IMR-90 (cell line): ENCODE measurements around the gene SRSF3. TPM values are rescaled to one million over a fixed set of nuclear protein-coding genes. Genes with fewer than 3 reads are reported as not detected.

Source experiments
- ATAC-seq: fragments of 200-7000 bp; cut with Tn5 transposase; 2 replicates; pipeline ENCODE4 v1.9.1; 2020; ENCODE audit warnings: low read depth, mild to moderate bottlenecking, moderate library complexity
- BruUV-seq: library from RNA; stranded (reverse); fragments of 400-500 nt; replicated peaks from 2 replicates; lab custom pipeline; 2021; lab: Mats Ljungman, UMichigan
- CTCF ChIA-PET: fragments of 300-600 bp; formaldehyde crosslinking; extraction: SDS; loops from one replicate; lab custom pipeline; 2021; ENCODE audit warnings: antibody characterized with exemption; lab: Yijun Ruan, JAX
- POLR2A ChIA-PET: fragments of 300-600 bp; sonication (Branson Sonifier 250); formaldehyde crosslinking; loops from one replicate; lab custom pipeline; 2022; ENCODE audit warnings: antibody characterized with exemption; ENCODE audit not compliant: unreplicated experiment; lab: Charles Lee
- DNase-seq: peaks from one replicate; pipeline ENCODE4 v3.0.0; 2013
- H2AFZ ChIP-seq: replicated peaks from 2 replicates; pipeline ENCODE3; 2013; ENCODE audit warnings: low read length, mild to moderate bottlenecking; ENCODE audit not compliant: poor library complexity
- H2AK5ac ChIP-seq: 2 replicates; pipeline ENCODE4 v1.6.1; 2013; ENCODE audit warnings: low read depth, low read length, inconsistent platforms
- H2AK9ac ChIP-seq: replicated peaks from 2 replicates; pipeline ENCODE3; 2013; ENCODE audit warnings: mild to moderate bottlenecking, low read depth, low read length, moderate library complexity; ENCODE audit not compliant: poor library complexity
- H2BK120ac ChIP-seq: 2 replicates; pipeline ENCODE4 v1.6.1; 2013; ENCODE audit warnings: low read depth, low read length, inconsistent platforms
- H2BK15ac ChIP-seq: 3 replicates; pipeline ENCODE4 v1.6.1; 2013; ENCODE audit warnings: low read depth, low read length, inconsistent platforms
- H2BK20ac ChIP-seq: 2 replicates; pipeline ENCODE4 v1.6.1; 2013; ENCODE audit warnings: low read depth, mild to moderate bottlenecking, inconsistent platforms, low read length, moderate library complexity
- H2BK5ac ChIP-seq: 2 replicates; pipeline ENCODE4 v1.6.1; 2013; ENCODE audit warnings: mild to moderate bottlenecking, low read depth, low read length, inconsistent platforms; ENCODE audit not compliant: poor library complexity, severe bottlenecking
- H3K14ac ChIP-seq: replicated peaks from 2 replicates; pipeline ENCODE4 v1.6.1; 2013; ENCODE audit warnings: low read depth, low read length, inconsistent platforms
- H3K18ac ChIP-seq: 2 replicates; pipeline ENCODE4 v1.6.1; 2013; ENCODE audit warnings: low read depth, low read length, control low read depth
- H3K23ac ChIP-seq: 2 replicates; pipeline ENCODE4 v1.6.1; 2013; ENCODE audit warnings: low read depth, low read length, inconsistent platforms
- H3K27ac ChIP-seq: 2 replicates; pipeline ENCODE4 v1.5.1; 2013; ENCODE audit warnings: mild to moderate bottlenecking, control low read depth, low read length; ENCODE audit not compliant: insufficient read depth
- H3K27me3 ChIP-seq: 2 replicates; pipeline ENCODE4 v1.6.1; 2013; ENCODE audit warnings: low read length; ENCODE audit not compliant: control insufficient read depth, insufficient read depth
- H3K36me3 ChIP-seq: 2 replicates; pipeline ENCODE4 v1.6.1; 2013; ENCODE audit warnings: low read length, mixed read lengths; ENCODE audit not compliant: control insufficient read depth, insufficient read depth
- H3K4ac ChIP-seq: 2 replicates; pipeline ENCODE4 v1.6.1; 2013; ENCODE audit warnings: low read depth, low read length, inconsistent platforms
- H3K4me1 ChIP-seq: 2 replicates; pipeline ENCODE4 v1.6.1; 2013; ENCODE audit warnings: low read length, mixed read lengths; ENCODE audit not compliant: control insufficient read depth, insufficient read depth
- H3K4me2 ChIP-seq: 2 replicates; pipeline ENCODE4 v1.6.1; 2013; ENCODE audit warnings: low read depth, mild to moderate bottlenecking, control low read depth, low read length, moderate library complexity
- H3K4me3 ChIP-seq: 2 replicates; pipeline ENCODE4 v1.5.1; 2013; ENCODE audit warnings: low read depth, mild to moderate bottlenecking, control low read depth, low read length, moderate library complexity; ENCODE audit not compliant: insufficient read depth
- H3K56ac ChIP-seq: 2 replicates; pipeline ENCODE4 v1.6.1; 2013; ENCODE audit warnings: low read length, inconsistent platforms; ENCODE audit not compliant: insufficient read depth; ENCODE audit errors: extremely low read depth
- H3K79me1 ChIP-seq, 2 experiments: 2 replicates each; pipeline ENCODE4 v1.6.1; 2013; ENCODE audit warnings: low read length in 2 of 2, inconsistent platforms in 1 of 2, low read depth in 1 of 2
- H3K9ac ChIP-seq: 2 replicates; pipeline ENCODE4 v1.6.1; 2013; ENCODE audit warnings: low read depth, low read length, control low read depth
- H3K9me1 ChIP-seq: 2 replicates; pipeline ENCODE4 v1.6.1; 2013; ENCODE audit warnings: low read length, inconsistent platforms; ENCODE audit not compliant: insufficient read depth
- H3K9me3 ChIP-seq: 2 replicates; pipeline ENCODE4 v1.6.1; 2013; ENCODE audit warnings: low read length; ENCODE audit not compliant: control insufficient read depth, insufficient read depth
- H4K20me1 ChIP-seq: 2 replicates; pipeline ENCODE4 v1.6.1; 2013; ENCODE audit warnings: low read length, inconsistent platforms; ENCODE audit not compliant: insufficient read depth
- H4K5ac ChIP-seq: 2 replicates; pipeline ENCODE4 v1.6.1; 2013; ENCODE audit warnings: mild to moderate bottlenecking, low read depth, low read length, control low read depth
- H4K8ac ChIP-seq, 2 experiments: 2 replicates each; pipeline ENCODE4 v1.6.1; 2013; ENCODE audit warnings: low read depth in 2 of 2, low read length in 2 of 2, control low read depth in 1 of 2, inconsistent platforms in 1 of 2
- H4K91ac ChIP-seq: 2 replicates; pipeline ENCODE4 v1.6.1; 2013; ENCODE audit warnings: low read depth, low read length, inconsistent platforms; ENCODE audit not compliant: insufficient read depth
- CEBPB ChIP-seq: IDR thresholded peaks from 2 replicates; pipeline ENCODE4 v1.6.1; 2012; ENCODE audit warnings: low read depth, low read length, improper control_type of control experiment
- RFX5 ChIP-seq: IDR thresholded peaks from 2 replicates; pipeline ENCODE4 v1.8.0; 2012; ENCODE audit warnings: low read depth, mild to moderate bottlenecking, low read length, moderate library complexity
- WGBS, 2 experiments: methylation state at CpG; one replicate each; pipeline versions ENCODE4 v1.1.5 to v1.1.7; 2013; ENCODE audit warnings: missing lambda C conversion rate in 2 of 2; ENCODE audit not compliant: insufficient read length in 1 of 2; ENCODE audit errors: extremely low coverage in 2 of 2; 5-methylcytosine and 5-hydroxymethylcytosine counted together
- dilution Hi-C: fragments of 300-500 bp; cut with HindIII; formaldehyde crosslinking; loops from one replicate; pipeline ENCODE4 v1.14.3; 2018; ENCODE audit warnings: low sequenced_read_pairs; ENCODE audit not compliant: unreplicated experiment
- in situ Hi-C: fragments of 300-500 bp; cut with MboI; formaldehyde crosslinking; loops from 3 replicates; pipeline ENCODE4 v1.14.3; 2019; ENCODE audit warnings: low sequenced_read_pairs, inconsistent platforms, mixed read lengths
- intact Hi-C: fragments of 100-400 bp; cut with micrococcal nuclease; formaldehyde crosslinking; loops from 2 replicates; pipeline ENCODE4 v1.10.0; 2022
- polyA plus RNA-seq, 3 experiments: library from polyadenylated mRNA; depleted of rRNA; stranded (reverse); fragments of >200 nt; gene quantifications; 2 replicates each; pipeline ENCODE4 v1.2.3, GENCODE V29; 2012; ENCODE audit warnings: low replicate concordance in 1 of 3
- total RNA-seq: library from RNA; depleted of rRNA; stranded (reverse); fragments of >200 nt; gene quantifications from 2 replicates; pipeline ENCODE4 v1.2.3, GENCODE V29; 2012

Gene SRSF3
- total and polyA plus RNA-seq, 2 of the 4 experiments (the other 2 are of a cell fraction): 237 to 297 TPM

DNA sequence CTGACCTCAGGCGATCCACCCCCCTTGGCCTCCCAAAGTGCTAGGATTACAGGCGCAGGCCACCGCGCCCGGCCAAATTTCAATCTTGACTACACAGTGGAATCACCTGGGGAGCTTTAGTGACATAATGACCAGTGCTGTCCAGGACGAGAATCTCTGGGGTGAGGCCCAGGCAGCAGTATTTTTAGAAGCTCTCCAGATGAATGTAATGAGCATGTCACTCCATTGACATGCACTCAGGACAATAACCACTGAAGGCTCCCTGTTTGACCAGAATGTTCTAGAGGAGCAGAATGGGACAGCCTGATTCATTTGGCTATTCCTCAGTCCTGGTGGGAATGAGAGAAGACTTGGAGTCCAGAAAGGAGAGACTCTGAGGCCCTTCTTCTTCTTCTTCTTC is 39.2 kb downstream of the SRSF3 start:
- H3K4me1 ChIP-seq: peaks cover 7% of the 10 kb centered on the region; the same call in 1 of the 2 replicates
- no peak overlapping the region for H3K27ac ChIP-seq
- H3K4ac ChIP-seq: no peak overlapping the region; the same call in 1 of the 2 replicates
- H3K27me3 ChIP-seq: no peaks in the 10 kb centered on the region
- peak overlapping the region; percentile 19; the same call in 1 of the 2 replicates for H2BK120ac ChIP-seq
- no peak overlapping the region for H4K91ac ChIP-seq
- H3K14ac ChIP-seq: 0 out of 2 replicates have a peak overlapping the region, but pooled peaks have one; percentile 48
- peak overlapping the region; percentile 89; the same call in 1 of the 2 replicates for H3K23ac ChIP-seq
- peak overlapping the region; percentile 23; the same call in 1 of the 2 replicates for H2AK5ac ChIP-seq
- H3K9me3 ChIP-seq: no peaks in the 10 kb centered on the region
- no peak for TF ChIP-seq CEBPB
- TF ChIP-seq RFX5: no peak
- H2BK15ac ChIP-seq: no peak overlapping the region
- no peak overlapping the region for H2AK9ac ChIP-seq
- no peak overlapping the region for H3K9ac ChIP-seq
- 0 out of 4 replicates have a peak overlapping the region, but pooled peaks of 1 of the 2 experiments have one; percentile 6 for H4K8ac ChIP-seq
- BruUV-seq: no TSS peak
- CTCF ChIA-PET: no interaction called here
- H2BK20ac ChIP-seq: no peak overlapping the region; the same call in 1 of the 2 replicates
- H3K79me1 ChIP-seq: 0 out of 4 replicates have a peak, but pooled peaks cover 0 to 2% of the 10 kb centered on the region in 2 experiments
- no peak overlapping the region for H3K56ac ChIP-seq
- no peak overlapping the region for H3K4me2 ChIP-seq
- H2AFZ ChIP-seq: no peak overlapping the region
- no peaks in the 10 kb centered on the region for H3K36me3 ChIP-seq
- no peak overlapping the region for H2BK5ac ChIP-seq
- H4K5ac ChIP-seq: no peak overlapping the region
- dilution Hi-C loops: no loop called here
- no peaks in the 10 kb centered on the region for H3K9me1 ChIP-seq
- intact Hi-C loops: no loop called here
- in situ Hi-C loops: no loop called here
- no peak for ATAC-seq
- WGBS, 2 experiments: 100% methylated on average over 1 of the region's 6 CpGs; no CpG with 5 or more reads in 1 of the 2 experiments
- H4K20me1 ChIP-seq: no peaks in the 10 kb centered on the region
- H3K18ac ChIP-seq: 0 out of 2 replicates have a peak overlapping the region, but pooled peaks have one; percentile 12
- no peak overlapping the region for H3K4me3 ChIP-seq
- DNase-seq: no peak
- POLR2A ChIA-PET: interaction anchor here (1.2 to 1.5 kb wide), 2 partner anchors 34 to 45 kb away, joined by 3 to 10 read pairs; partner anchors contain the start of gene CDKN1A
